AML-193 (cell line): ENCODE measurements around the gene FBXO10.
"Not testable (repeated sequence)": the region's sequence is repeated elsewhere in the genome, so short reads cannot be mapped to it uniquely, and the experiment has no call there.

Experiments used
- DNase-seq, 2 experiments: peaks; one replicate each; lab custom pipeline; 2025; lab: John Stamatoyannopoulos, UW

Gene FBXO10

DNA sequence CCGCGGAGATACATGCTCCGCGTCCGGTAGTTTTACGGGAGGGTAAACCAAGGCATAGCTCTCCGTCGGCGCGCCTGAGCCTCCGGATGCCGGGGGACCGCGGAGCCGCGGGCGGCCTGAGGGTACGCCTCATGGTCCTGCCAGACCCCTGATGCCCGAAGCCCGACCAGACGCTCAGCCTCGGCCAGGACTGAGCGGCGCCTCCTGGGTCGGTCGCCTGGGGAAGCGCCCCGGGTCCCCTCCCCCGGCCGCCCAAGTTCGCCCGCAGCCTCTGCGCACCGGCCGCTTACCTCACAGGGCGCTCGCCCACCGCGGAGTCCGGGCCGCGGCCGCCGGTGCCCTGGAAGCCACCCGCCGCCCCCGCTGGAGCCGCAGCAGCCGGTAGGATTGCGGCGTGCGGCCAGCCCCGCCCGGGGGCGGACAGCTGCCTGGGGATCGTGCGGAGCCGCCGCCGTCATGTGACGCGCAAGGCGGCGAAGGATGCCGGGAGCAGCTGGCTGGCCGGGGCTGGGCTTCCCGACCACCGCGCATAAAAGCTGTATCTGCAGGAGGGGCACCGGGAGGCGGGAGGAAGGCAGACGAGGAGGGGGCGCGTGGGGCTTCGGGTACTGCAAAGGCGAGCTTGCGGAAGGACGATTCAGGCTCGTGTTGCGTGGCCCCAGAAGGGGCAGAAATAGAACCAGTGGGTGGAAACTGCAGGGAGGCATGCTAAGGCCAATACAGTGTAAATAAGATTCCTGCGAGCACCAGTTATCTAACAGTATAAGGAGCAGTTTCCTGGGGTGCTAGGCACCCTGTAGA, at the start of gene FBXO10:
FBXO10 (minus strand) TSS at position 460 of the 801 bp plus-strand sequence. CDS start 34,612 bp downstream, outside the sequence.
- DNase-seq = peak in 1 of 2 experiments; percentile 21

- no peak for DNase-seq
These were observed 49.6 kb upstream of the FBXO10 start for GRCh38 chr9:37625758-37626147.

- DNase-seq = no peak
These were observed 49.0 kb upstream of the FBXO10 start for GRCh38 chr9:37625036-37625757.

GRCh38 chr9:37624073-37624472, 47.9 kb upstream of the FBXO10 start:
- no peak for DNase-seq

DNA sequence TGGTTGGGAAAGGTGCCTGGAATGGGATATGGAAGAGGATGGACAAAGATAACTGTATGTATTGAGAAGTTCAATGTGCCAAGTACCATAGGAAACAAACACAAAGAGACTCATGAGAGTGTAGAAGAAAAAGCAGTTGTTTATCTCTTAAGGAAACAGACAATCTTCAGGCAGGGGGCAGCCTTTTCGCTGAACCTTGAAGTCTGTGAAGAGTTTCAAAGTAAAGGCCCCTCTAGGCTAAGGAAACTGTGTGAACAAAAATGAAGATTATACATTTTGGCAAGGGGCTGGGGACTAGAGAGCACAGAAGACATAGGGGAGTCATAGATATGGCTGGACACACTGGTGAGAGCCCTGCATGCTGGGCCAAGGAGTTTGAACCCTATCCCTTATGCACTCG, 47.1 kb upstream of the FBXO10 start:
- DNase-seq = no peak

- DNase-seq = no peak
These were observed 46.3 kb upstream of the FBXO10 start for GRCh38 chr9:37622462-37622861.

DNA sequence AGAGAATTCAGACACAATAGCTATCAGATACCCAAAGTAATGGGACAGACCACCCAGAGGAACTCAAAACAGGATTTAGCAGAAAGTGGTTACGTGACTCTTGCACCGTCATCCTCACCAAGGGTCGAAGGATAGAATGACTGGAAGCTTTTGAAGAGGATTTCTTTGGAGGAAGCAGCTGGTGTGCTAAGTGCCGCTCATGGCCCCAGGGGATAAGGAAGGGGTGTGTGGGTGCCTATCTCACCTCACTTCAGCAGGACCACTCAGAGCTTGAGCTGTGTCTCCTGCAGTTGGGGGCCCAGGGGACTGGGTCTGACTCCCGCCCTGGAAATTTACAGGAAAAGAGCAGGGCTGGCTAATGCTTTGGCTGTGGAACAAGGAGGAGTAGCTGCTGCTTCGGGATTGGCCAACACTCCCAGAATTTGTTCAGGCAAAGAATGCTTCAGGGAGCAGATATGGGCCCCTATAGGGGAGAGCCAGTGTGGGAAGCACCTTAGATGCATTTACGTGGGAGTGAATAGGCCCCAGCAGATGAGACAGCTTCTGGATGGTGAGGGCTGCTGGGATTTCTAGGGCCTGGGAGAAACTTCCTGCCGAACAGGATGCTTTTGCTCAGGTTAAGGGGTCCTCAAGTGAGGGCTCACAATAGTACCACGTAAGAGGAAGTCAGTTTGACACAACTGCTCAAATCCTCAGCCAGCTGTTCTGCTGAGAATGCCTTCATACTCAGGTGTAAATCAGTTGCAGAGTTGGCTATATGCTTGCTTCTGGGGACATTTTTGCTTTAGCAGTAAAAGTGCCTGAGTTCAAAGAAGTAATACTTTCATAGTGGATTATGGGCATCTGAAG, 45.3 kb upstream of the FBXO10 start:
- DNase-seq = no peak

GRCh38 chr9:37620396-37620795, 44.2 kb upstream of the FBXO10 start:
- DNase-seq = no peak

- no peak for DNase-seq
These were observed 43.6 kb upstream of the FBXO10 start for GRCh38 chr9:37619806-37620205.

DNA sequence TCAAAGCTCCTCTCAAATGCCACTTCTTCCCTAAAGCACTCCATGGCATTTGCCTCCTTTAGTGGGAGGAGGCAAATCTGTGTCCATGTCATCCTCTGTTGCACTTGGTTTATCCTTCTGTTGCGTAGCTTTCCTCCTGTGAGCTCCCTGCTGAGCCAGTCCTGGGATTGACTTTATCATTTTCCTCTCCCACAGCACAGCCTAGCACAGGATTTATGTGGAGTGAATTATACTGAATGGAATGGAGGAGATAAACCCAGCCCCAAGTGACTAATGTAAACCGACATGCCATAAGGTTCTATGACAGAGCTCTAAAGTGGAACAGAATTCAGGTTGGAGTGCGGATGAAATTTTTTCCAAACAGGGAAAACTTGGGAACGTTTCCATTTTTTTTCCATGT, 42.6 kb upstream of the FBXO10 start:
- no peak for DNase-seq

DNA sequence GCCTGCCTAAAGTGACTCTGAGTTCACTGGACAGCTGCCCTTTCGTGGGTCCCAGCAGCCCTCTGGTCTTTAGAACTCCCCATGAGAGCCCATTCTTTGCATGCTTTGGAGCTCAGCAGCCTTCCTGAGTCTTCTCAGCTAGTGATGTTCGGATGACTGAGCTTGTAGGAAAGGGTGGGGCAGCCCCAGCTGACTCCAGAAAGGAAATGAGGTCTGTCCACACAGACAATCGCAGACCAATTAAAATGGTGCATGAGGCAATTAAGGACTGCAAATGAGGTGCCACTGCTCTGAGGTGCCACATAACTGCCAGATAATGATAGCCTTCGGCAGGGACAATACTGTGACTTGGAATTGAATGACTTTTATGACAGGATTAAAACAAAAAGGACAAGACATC, 41.7 kb upstream of the FBXO10 start:
- no peak for DNase-seq

- DNase-seq = no peak
These were observed 41.0 kb upstream of the FBXO10 start for GRCh38 chr9:37617161-37617560.

GRCh38 chr9:37611961-37612360, 35.8 kb upstream of the FBXO10 start:
- no peak for DNase-seq

- DNase-seq = no peak
These were observed 34.8 kb upstream of the FBXO10 start for GRCh38 chr9:37611014-37611413.

- no peak for DNase-seq
These were observed 33.7 kb upstream of the FBXO10 start for GRCh38 chr9:37609735-37610397.

- DNase-seq = no peak
These were observed 32.1 kb upstream of the FBXO10 start for GRCh38 chr9:37608250-37608649.

- no peak for DNase-seq
These were observed 28.1 kb upstream of the FBXO10 start for GRCh38 chr9:37604296-37604695.

- no peak for DNase-seq
These were observed 26.6 kb upstream of the FBXO10 start for GRCh38 chr9:37602817-37603216.

GRCh38 chr9:37602061-37602460, 25.9 kb upstream of the FBXO10 start:
- not testable (repeated sequence) for DNase-seq

DNA sequence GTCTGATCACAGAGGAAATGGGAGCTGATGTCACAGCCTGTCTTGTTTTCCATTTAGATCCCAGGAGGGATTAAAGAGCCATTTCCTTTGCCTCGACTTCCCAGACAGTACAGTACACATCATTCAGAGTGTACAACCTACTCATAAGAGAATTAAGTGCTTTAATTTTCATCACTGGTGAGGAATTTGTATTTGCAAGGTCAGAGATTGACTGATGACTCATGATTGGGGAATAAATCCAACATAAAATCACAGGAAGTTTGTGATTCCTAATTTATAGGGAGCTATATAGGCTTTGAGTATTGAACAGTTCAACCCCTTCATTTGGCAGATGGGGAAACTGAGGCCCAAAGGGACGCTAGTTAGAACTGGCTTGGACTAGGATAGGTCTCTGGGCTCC, 20.3 kb upstream of the FBXO10 start:
- no peak for DNase-seq

DNA sequence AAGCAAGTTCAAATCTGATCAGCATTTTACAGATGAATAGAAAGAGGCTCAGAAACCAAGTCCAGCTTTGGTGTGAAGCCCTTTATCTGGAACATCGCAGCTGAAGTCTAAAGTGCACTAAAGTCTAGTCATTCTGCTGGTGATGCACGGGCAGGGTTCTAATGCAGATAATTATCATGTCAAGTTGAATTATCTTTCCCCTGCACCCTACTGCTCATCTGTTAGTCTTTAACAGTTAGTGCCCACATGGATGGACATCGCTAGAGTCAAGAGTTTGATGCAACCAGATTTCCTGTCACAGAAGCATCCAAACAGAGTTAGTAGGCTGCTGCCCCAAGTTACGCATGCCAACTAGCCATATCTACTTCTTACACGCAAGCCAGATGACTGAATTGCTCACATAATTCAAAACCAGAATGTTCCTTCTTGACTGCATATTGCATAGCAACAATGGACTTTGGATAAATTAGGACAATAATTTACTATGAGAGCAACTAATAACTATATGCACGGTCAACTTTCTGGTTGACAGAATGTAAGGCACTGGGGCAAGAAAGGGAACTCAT, 17.8 kb upstream of the FBXO10 start:
- no peak for DNase-seq
